Measurements from ENCODE around the gene CARD16. TPM values are rescaled to one million over a fixed set of nuclear protein-coding genes. Genes with fewer than 3 reads are reported as not detected.

The CARD16 gene
- total RNA-seq, 1 experiment from 2014 or later: not detected

DNA sequence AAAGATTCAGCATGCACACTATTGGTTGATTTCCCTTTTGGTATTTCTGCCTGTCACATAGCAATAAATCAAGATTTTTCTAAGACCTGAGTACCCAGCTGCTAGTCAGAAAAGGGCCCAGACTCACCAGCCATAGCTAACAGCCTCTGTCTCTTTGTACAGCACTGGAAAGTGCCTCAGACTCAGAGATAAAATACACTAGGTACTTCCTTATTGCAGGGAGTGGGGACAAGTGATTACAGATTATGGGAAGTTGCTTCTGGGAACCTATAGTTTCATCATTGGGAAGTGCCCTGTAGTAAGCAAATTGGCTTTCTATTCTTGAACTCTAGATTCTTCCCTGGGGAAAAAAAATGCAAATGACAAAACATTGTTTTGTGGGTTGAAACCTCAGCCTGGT, 22.1 kb downstream of the CARD16 start, which contains the start of gene CASP5:
Gene CASP5, minus strand, starts transcription at position 166 of the 400 bp plus-strand sequence. Its CDS starts 32 bp downstream, at position 134.
- Histone ChIP-seq H3K4ac (ENCODE audit: low read depth, low read length) (no peak within 1 kb of the TSS), H2BK120ac (ENCODE audit: low read depth, low read length, poor library complexity, severe bottlenecking) (no peak within 1 kb of the TSS), H3K79me2 (ENCODE audit: insufficient read depth, low read length) (no peaks in the 10 kb centered on the region), H4K5ac (ENCODE audit: insufficient read length, low read depth, low read length) (no peak within 1 kb of the TSS), H3K56ac (ENCODE audit: insufficient read length, low read depth, low read length) (no peak within 1 kb of the TSS), H3K27me3 (ENCODE audit: insufficient read depth, low read length) (no peaks in the 10 kb centered on the region), H2AK5ac (ENCODE audit: insufficient read length, low read length) (no peak within 1 kb of the TSS), H4K8ac (replicated peaks; ENCODE audit: insufficient read length, low read depth, low read length) (no peak within 1 kb of the TSS), H3K9ac (ENCODE audit: extremely low read depth, insufficient read length, low read length) (no peak within 1 kb of the TSS), H2BK15ac (ENCODE audit: low read depth, low read length) (no peak within 1 kb of the TSS), H3K4me1 (ENCODE audit: insufficient read depth, low read length) (no peaks in the 10 kb centered on the region), H3K27ac (ENCODE audit: insufficient read length, low read depth, low read length) (no peak within 1 kb of the TSS), H2BK20ac (ENCODE audit: low read depth, low read length, poor library complexity, severe bottlenecking) (no peak within 1 kb of the TSS), H3K4me2 (ENCODE audit: insufficient read depth, insufficient read length, low read length) (no peak within 1 kb of the TSS), H3K23me2 (ENCODE audit: insufficient read length, low read depth, low read length, poor library complexity, severe bottlenecking) (no peaks in the 10 kb centered on the region), H2BK12ac (ENCODE audit: insufficient read length, low read depth, low read length) (no peak within 1 kb of the TSS), H3K79me1 (ENCODE audit: insufficient read depth, low read depth, low read length, poor library complexity, severe bottlenecking) (no peaks in the 10 kb centered on the region), H3K14ac (ENCODE audit: insufficient read depth, low read length) (no peak within 1 kb of the TSS), H4K20me1 (ENCODE audit: control insufficient read depth, insufficient read depth, insufficient read length) (no peaks in the 10 kb centered on the region), H2BK5ac (ENCODE audit: insufficient read length, low read length) (no peak within 1 kb of the TSS), H2AFZ (ENCODE audit: low read length) (no peak within 1 kb of the TSS), H3T11ph (ENCODE audit: low read length) (no peak within 1 kb of the TSS), H3K18ac (ENCODE audit: insufficient read length, low read depth, low read length) (no peak within 1 kb of the TSS), H3K9me3 (ENCODE audit: control insufficient read depth, low read depth, low read length) (no peaks in the 10 kb centered on the region), H3K23ac (ENCODE audit: insufficient read length, low read depth, low read length) (no peak within 1 kb of the TSS), H4K91ac (ENCODE audit: insufficient read length, low read depth, low read length) (no peak within 1 kb of the TSS)
- Mint-ChIP-seq H3K4me3 (no peak within 1 kb of the TSS), H3K27me3 (ENCODE audit: low read depth) (no peaks in the 10 kb centered on the region), H3K27ac (no peak within 1 kb of the TSS), H3K9me3 (peaks cover 3 to 5% of the 10 kb centered on the region in 2 experiments; a peak in 3 of 5 replicates), H3K4me1 (no peaks in the 10 kb centered on the region), H3K36me3 (ENCODE audit: insufficient read depth in 1 of 3, low read depth in 3 of 3) (peaks cover 2 to 4% (median 2%) of the 10 kb centered on the region in 3 experiments; a peak in 3 of 7 replicates)
- TF ChIP-seq, protein P1, sequence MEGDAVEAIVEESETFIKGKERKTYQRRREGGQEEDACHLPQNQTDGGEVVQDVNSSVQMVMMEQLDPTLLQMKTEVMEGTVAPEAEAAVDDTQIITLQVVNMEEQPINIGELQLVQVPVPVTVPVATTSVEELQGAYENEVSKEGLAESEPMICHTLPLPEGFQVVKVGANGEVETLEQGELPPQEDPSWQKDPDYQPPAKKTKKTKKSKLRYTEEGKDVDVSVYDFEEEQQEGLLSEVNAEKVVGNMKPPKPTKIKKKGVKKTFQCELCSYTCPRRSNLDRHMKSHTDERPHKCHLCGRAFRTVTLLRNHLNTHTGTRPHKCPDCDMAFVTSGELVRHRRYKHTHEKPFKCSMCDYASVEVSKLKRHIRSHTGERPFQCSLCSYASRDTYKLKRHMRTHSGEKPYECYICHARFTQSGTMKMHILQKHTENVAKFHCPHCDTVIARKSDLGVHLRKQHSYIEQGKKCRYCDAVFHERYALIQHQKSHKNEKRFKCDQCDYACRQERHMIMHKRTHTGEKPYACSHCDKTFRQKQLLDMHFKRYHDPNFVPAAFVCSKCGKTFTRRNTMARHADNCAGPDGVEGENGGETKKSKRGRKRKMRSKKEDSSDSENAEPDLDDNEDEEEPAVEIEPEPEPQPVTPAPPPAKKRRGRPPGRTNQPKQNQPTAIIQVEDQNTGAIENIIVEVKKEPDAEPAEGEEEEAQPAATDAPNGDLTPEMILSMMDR (conservative IDR thresholded peaks at IDR 0.05): no peak
- no peak for DNase-seq

Data from H9 (cell line).